ENCODE results near the gene IGF1R. TPM values are rescaled to one million over a fixed set of nuclear protein-coding genes. Genes with fewer than 3 reads are reported as not detected.

IGF1R gene
- total and polyA plus RNA-seq, 2 experiments from 2014 or later = 9.5 to 92.4 TPM

DNA sequence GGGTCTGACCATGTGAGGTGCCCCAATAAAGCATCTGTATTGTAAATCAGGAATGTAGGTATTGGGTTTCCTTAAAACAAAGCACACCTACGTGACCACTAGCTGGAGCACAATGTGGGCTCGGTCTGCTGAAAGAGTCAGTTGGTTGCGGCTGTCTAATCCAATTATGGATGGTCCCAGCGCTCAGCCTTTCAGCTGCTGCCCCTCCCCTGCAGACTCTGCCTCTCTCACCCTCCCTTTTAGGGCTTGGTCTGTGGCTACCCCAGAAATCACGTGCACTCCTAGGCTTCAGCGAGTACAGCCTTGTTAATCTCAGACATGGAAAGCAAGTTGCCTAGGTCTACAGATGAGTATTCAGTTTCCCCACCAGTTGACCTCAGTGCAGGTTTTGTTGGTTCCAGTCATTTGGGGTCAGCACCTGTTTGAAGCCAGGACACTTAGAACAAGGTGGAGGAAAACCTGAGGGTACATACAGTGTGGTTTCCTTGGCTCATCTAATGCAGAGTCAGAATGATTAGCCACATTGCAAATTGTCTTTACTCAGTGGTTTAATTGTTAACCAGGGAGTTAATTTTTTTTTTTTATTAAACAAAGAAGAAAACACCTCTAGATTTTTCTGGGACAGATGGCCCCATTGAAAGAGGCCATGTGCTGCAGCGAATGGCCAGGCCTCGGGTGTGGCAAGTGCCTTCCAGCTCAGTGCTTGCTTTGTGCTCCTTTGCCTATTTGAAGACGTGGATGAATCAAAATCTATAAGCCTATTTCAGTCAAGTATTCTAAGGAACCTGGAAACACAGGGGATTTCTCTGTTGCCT is 137.7 kb downstream of the IGF1R start:
- TF ChIP-seq, protein P1, sequence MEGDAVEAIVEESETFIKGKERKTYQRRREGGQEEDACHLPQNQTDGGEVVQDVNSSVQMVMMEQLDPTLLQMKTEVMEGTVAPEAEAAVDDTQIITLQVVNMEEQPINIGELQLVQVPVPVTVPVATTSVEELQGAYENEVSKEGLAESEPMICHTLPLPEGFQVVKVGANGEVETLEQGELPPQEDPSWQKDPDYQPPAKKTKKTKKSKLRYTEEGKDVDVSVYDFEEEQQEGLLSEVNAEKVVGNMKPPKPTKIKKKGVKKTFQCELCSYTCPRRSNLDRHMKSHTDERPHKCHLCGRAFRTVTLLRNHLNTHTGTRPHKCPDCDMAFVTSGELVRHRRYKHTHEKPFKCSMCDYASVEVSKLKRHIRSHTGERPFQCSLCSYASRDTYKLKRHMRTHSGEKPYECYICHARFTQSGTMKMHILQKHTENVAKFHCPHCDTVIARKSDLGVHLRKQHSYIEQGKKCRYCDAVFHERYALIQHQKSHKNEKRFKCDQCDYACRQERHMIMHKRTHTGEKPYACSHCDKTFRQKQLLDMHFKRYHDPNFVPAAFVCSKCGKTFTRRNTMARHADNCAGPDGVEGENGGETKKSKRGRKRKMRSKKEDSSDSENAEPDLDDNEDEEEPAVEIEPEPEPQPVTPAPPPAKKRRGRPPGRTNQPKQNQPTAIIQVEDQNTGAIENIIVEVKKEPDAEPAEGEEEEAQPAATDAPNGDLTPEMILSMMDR (IDR thresholded peaks at IDR 0.05; ENCODE audit: low read depth, low read length) = no peak
- peak overlapping the region; percentile 67 for H3K27ac ChIP-seq
- H3K4me1 ChIP-seq (ENCODE audit: low read depth) = peaks cover 32% of the 10 kb centered on the region
- no peak overlapping the region for H3K4me3 ChIP-seq
- no peaks in the 10 kb centered on the region for H3K27me3 ChIP-seq
- H3K9me3 ChIP-seq (ENCODE audit: low read depth) = no peaks in the 10 kb centered on the region
- peak in 1 of 2 donors; percentile 74 for DNase-seq (ENCODE audit: low read depth in 1 of 2, low spot score in 1 of 2)
- no peaks in the 10 kb centered on the region for H3K36me3 ChIP-seq

DNA sequence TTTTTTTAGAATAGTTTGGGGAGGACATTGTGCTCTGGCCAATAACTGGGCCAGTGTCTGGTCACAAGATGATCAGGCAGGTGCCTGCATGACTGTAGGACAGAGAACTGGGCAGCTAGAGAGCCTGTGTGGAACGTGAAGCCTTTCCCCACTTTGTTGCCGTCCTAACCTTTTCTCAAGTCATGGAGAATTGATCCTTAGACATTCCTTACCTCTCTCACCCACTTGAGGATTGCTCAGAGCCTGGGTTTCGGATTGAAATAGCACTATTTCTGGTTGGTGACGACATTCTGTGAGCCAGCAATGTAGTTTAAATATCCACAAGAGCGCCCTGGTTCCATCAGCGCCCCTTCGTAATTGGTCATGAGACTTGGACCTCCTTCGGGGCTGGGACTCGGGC is 138.4 kb downstream of the IGF1R start:
- TF ChIP-seq, protein P1 (IDR thresholded peaks at IDR 0.05; ENCODE audit: low read depth, low read length) = no peak
- no peak overlapping the region for H3K27ac ChIP-seq
- H3K27me3 ChIP-seq = no peaks in the 10 kb centered on the region
- DNase-seq (ENCODE audit: low read depth in 1 of 2, low spot score in 1 of 2) = no peak
- no peaks in the 10 kb centered on the region for H3K9me3 ChIP-seq (ENCODE audit: low read depth)
- H3K4me1 ChIP-seq (ENCODE audit: low read depth) = peaks cover 32% of the 10 kb centered on the region
- H3K36me3 ChIP-seq = no peaks in the 10 kb centered on the region
- H3K4me3 ChIP-seq = no peak overlapping the region

DNA sequence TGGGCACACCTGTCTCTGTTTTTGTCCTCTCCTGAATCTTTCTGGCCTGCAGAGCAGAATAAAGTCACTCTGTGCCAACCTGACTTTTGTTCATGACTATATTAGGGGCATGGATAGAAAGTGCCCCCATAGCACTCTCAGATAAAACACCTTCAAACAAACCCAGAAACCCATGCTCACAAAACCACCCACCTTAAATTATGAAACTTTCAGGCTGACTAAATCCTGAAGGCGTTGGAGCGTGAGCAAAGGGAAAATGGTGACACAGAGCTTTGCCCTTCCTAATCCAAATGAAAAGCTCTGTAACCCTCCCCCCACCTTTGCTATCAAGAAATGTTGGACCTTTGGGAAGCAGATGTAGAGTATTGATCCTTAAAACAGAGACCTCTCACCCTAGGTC is 138.9 kb downstream of the IGF1R start:
- TF ChIP-seq, protein P1 (IDR thresholded peaks at IDR 0.05; ENCODE audit: low read depth, low read length) = no peak
- DNase-seq (ENCODE audit: low read depth in 1 of 2, low spot score in 1 of 2) = no peak
- Histone ChIP-seq H3K4me1 (ENCODE audit: low read depth) (peaks cover 32% of the 10 kb centered on the region), H3K27ac (no peak overlapping the region), H3K27me3 (no peaks in the 10 kb centered on the region), H3K9me3 (ENCODE audit: low read depth) (no peaks in the 10 kb centered on the region), H3K36me3 (no peaks in the 10 kb centered on the region), H3K4me3 (no peak overlapping the region)

DNA sequence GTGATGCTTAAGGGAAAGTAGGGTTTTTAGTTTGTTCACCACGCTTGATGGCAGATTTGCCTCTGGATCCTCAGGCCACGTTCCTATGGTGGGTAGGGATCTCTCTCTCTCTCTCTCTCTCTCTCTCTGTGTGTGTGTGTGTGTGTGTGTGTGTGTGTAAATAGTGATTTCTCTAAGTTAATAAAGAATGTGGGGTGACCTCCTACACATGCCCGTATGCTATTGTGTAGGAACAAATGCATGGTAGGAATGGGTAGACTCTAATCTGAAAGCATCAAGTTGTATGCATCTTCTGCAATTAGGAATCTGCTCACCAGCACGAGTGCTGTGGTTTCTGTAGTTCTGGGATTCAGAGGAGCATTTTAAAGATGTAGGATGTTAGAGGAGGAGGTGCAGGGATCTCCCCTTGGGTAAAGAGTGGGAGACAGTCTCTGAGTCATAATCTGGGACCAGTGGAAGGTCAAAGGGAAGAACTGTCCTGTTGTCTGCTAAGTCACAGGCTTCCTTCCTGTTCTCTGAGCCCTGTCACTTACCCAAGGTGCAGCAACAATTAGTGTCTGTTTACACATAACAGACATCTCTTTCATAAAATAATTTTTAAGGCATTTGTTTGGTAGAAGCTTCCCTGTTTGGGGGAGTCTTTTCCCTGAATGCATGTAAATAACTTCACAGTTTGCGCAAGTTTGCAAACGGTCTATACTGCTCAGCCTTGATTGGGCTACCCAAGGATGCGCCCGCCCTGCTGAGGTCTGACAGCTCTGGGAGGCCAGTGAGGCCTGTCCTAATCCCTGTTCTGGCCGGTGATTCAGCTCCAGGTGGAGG is 139.8 kb downstream of the IGF1R start:
- H3K9me3 ChIP-seq (ENCODE audit: low read depth) = no peaks in the 10 kb centered on the region
- peaks cover 32% of the 10 kb centered on the region for H3K4me1 ChIP-seq (ENCODE audit: low read depth)
- H3K36me3 ChIP-seq = no peaks in the 10 kb centered on the region
- H3K4me3 ChIP-seq = no peak overlapping the region
- H3K27ac ChIP-seq = no peak overlapping the region
- DNase-seq (ENCODE audit: low read depth in 1 of 2, low spot score in 1 of 2) = no peak
- no peaks in the 10 kb centered on the region for H3K27me3 ChIP-seq
- TF ChIP-seq, protein P1 (IDR thresholded peaks at IDR 0.05; ENCODE audit: low read depth, low read length) = no peak

DNA sequence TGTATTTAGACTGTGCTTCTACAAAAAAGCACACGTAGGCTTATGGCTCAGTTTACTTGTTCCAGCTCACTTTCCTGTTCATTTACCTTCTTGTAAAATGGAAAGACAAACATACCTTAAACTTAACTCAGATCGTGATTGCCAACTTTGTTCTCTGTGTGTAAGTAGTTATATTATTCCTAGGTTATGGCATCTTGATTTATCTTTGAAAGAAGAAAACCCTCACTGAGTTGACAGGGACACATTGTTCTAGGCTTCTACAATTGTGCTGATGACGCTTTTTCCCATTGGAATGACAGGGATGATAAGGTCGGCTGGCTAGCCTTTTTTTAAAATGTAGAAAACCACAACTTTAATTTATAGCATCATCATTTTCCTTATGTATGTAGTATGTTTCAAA is 140.7 kb downstream of the IGF1R start:
- peaks cover 41% of the 10 kb centered on the region for H3K4me1 ChIP-seq (ENCODE audit: low read depth)
- no peak for DNase-seq (ENCODE audit: low read depth in 1 of 2, low spot score in 1 of 2)
- no peak overlapping the region for H3K27ac ChIP-seq

More for the DNA sequence above, 140.7 kb downstream of the IGF1R start:
- no peaks in the 10 kb centered on the region for H3K36me3 ChIP-seq
- TF ChIP-seq, protein P1 (IDR thresholded peaks at IDR 0.05; ENCODE audit: low read depth, low read length) = no peak
- no peak overlapping the region for H3K4me3 ChIP-seq
- H3K9me3 ChIP-seq (ENCODE audit: low read depth) = no peaks in the 10 kb centered on the region
- no peaks in the 10 kb centered on the region for H3K27me3 ChIP-seq
